Endothelial cell of umbilical vein (primary cell): ENCODE data around the gene INAVA. TPM values are rescaled to one million over a fixed set of nuclear protein-coding genes. Genes with fewer than 3 reads are reported as not detected.

Source experiments
- BruUV-seq: library from RNA; stranded (reverse); fragments of 400-500 nt; replicated peaks from 2 replicates; lab custom pipeline; 2021; lab: Mats Ljungman, UMichigan
- CTCF ChIA-PET: fragments of 300-600, 350-600 bp; sonication (Branson Sonifier 250); formaldehyde crosslinking; loops from one replicate; lab custom pipeline; 2021; ENCODE audit warnings: antibody characterized with exemption, inconsistent platforms; lab: Charles Lee
- POLR2A ChIA-PET: fragments of 300-600, 350-600 bp; sonication (Branson Sonifier 250); formaldehyde crosslinking; loops from one replicate; lab custom pipeline; 2021; ENCODE audit warnings: antibody characterized with exemption, inconsistent platforms; lab: Charles Lee
- DNase-seq: peaks from one replicate; pipeline ENCODE4 v3.0.0-alpha.2; 2011; ENCODE audit warnings: low read depth, low spot score
- FAIRE-seq: peaks from 2 replicates; lab custom pipeline; 2011; peaks lifted over from hg19 to GRCh38; lab: Jason Lieb, UNC
- H2AFZ ChIP-seq: 2 replicates; pipeline ENCODE4 v1.6.0; 2012; ENCODE audit warnings: low read depth, low read length, control low read depth, inconsistent platforms
- H3K27ac ChIP-seq: 2 replicates; pipeline ENCODE4 v1.5.1; 2011; ENCODE audit warnings: low read depth, mild to moderate bottlenecking, control low read depth, low read length, moderate library complexity; ENCODE audit not compliant: insufficient read depth
- H3K27me3 ChIP-seq, 2 experiments: 2 replicates each; pipeline versions ENCODE4 v1.6.0 to v1.6.1; 2011; ENCODE audit warnings: low read length in 2 of 2, mixed read lengths in 1 of 2; ENCODE audit not compliant: control insufficient read depth in 2 of 2, insufficient read depth in 2 of 2
- H3K36me3 ChIP-seq, 2 experiments: 2 replicates in 1 of 2; 3 replicates in 1 of 2; pipeline ENCODE4 v1.5.1; 2011; ENCODE audit warnings: low read length in 2 of 2, mild to moderate bottlenecking in 1 of 2, moderate library complexity in 1 of 2; ENCODE audit not compliant: control insufficient read depth in 2 of 2, insufficient read depth in 2 of 2; ENCODE audit errors: extremely low read depth in 1 of 2
- H3K4me1 ChIP-seq: 3 replicates; pipeline ENCODE4 v1.5.1; 2011; ENCODE audit warnings: mild to moderate bottlenecking, low read length; ENCODE audit not compliant: control insufficient read depth, insufficient read depth; ENCODE audit errors: extremely low read depth
- H3K4me2 ChIP-seq: 2 replicates; pipeline ENCODE4 v1.6.1; 2011; ENCODE audit warnings: low read length, control low read depth, mixed read lengths; ENCODE audit not compliant: insufficient read depth
- H3K4me3 ChIP-seq, 3 experiments: fragments of 200-600 bp in 1 of 3; sonication (generic), shearing (Covaris generic) in 1 of 3; replicated peaks in 1 of 3; 2 replicates each; pipeline ENCODE4 v1.5.1; 2011 to 2016; ENCODE audit warnings: control low read depth in 3 of 3, low read length in 3 of 3, mild to moderate bottlenecking in 2 of 3, inconsistent platforms in 1 of 3, low read depth in 1 of 3, moderate library complexity in 1 of 3; ENCODE audit not compliant: insufficient read depth in 1 of 3
- H3K79me2 ChIP-seq: 2 replicates; pipeline ENCODE4 v1.6.0; 2012; ENCODE audit warnings: low read length, inconsistent platforms; ENCODE audit not compliant: control insufficient read depth, insufficient read depth
- H3K9ac ChIP-seq: replicated peaks from 2 replicates; pipeline ENCODE3; 2011; ENCODE audit warnings: low read length, control low read depth; ENCODE audit not compliant: insufficient read depth; ENCODE audit errors: extremely low read depth
- H3K9me1 ChIP-seq: replicated peaks from 3 replicates; pipeline ENCODE4 v1.6.0; 2011; ENCODE audit warnings: mild to moderate bottlenecking, low read length; ENCODE audit not compliant: control insufficient read depth, insufficient read depth; ENCODE audit errors: extremely low read depth
- H3K9me3 ChIP-seq: replicated peaks from 2 replicates; pipeline ENCODE4 v1.5.1; 2012; ENCODE audit warnings: low read length, inconsistent platforms; ENCODE audit not compliant: control insufficient read depth, insufficient read depth
- H4K20me1 ChIP-seq: replicated peaks from 2 replicates; pipeline ENCODE3; 2011; ENCODE audit warnings: mild to moderate bottlenecking, low read length; ENCODE audit not compliant: control insufficient read depth, insufficient read depth; ENCODE audit errors: extremely low read depth
- CTCF ChIP-seq, 2 donors: IDR thresholded peaks; 1 replicate in 1 of 2; 2 replicates in 1 of 2; pipeline ENCODE4 v1.5.1; 2011; ENCODE audit warnings: low read length in 2 of 2, mild to moderate bottlenecking in 2 of 2, moderate library complexity in 2 of 2, control low read depth in 1 of 2, inconsistent platforms in 1 of 2, low read depth in 1 of 2; ENCODE audit not compliant: insufficient read depth in 1 of 2; ENCODE audit errors: extremely low read depth in 1 of 2
- EZH2 ChIP-seq: IDR thresholded peaks from 2 replicates; pipeline ENCODE4 v1.6.1; 2012; ENCODE audit warnings: borderline replicate concordance, low read depth, mild to moderate bottlenecking, moderate library complexity, low read length, inconsistent platforms; ENCODE audit not compliant: severe bottlenecking
- GATA2 ChIP-seq: IDR thresholded peaks from 2 replicates; pipeline ENCODE4 v1.7.0; 2011; ENCODE audit warnings: low read depth, mild to moderate bottlenecking, moderate library complexity, mixed read lengths, low read length; ENCODE audit not compliant: insufficient read length, insufficient read depth
- JUN ChIP-seq: IDR thresholded peaks from 2 replicates; pipeline ENCODE4 v1.6.1; 2011; ENCODE audit warnings: borderline replicate concordance, low read depth; ENCODE audit not compliant: insufficient read length, insufficient read depth
- MYC ChIP-seq: IDR thresholded peaks from one replicate; pipeline ENCODE4 v1.6.1; 2011; ENCODE audit warnings: mild to moderate bottlenecking, low read depth, low read length
- POLR2A ChIP-seq: IDR thresholded peaks from 2 replicates; pipeline ENCODE4 v1.6.1; 2012; ENCODE audit warnings: low read depth, mild to moderate bottlenecking, control low read depth, low read length
- POLR2AphosphoS5 ChIP-seq: IDR thresholded peaks from 2 replicates; pipeline ENCODE4 v1.6.1; 2012; ENCODE audit warnings: low read depth, mild to moderate bottlenecking, control low read depth, low read length, moderate library complexity; ENCODE audit not compliant: insufficient read depth
- dilution Hi-C: fragments of 300-500 bp; cut with MboI; formaldehyde crosslinking; loops from one replicate; pipeline ENCODE4 v1.15.0; 2019; ENCODE audit warnings: low sequenced_read_pairs; ENCODE audit not compliant: extremely low pct_ligation_motif_present
- intact Hi-C: fragments of 100-400 bp; cut with micrococcal nuclease; formaldehyde crosslinking; loops from one replicate; pipeline ENCODE4 v1.10.0; 2022
- polyA plus RNA-seq, 4 experiments: library from polyadenylated mRNA; depleted of rRNA in 3 of 4; stranded (reverse) in 3 of 4; unstranded in 1 of 4; fragments of >200 nt; gene quantifications; 2 replicates each; pipeline versions ENCODE4 v1.2.1 to v1.2.3, GENCODE V29; 2011 to 2012; ENCODE audit warnings: missing spikeins in 1 of 4
- total RNA-seq: library from RNA; stranded (reverse); gene quantifications from 2 replicates; pipeline ENCODE4 v1.2.3, GENCODE V29; 2021
- TF ChIP-seq, protein P1 (sequence below): IDR thresholded peaks from 2 replicates; pipeline ENCODE4 v1.6.1; 2011; ENCODE audit not compliant: insufficient read depth, insufficient read length

The INAVA gene
- total and polyA plus RNA-seq, 2 donors (not counting 3 experiments of a cell fraction or from before 2014, with no cell fraction given), result 0.42 TPM; not detected in 1

GRCh38 chr1:200908191-200908868 lies 13.6 kb downstream of the INAVA start:
- ChIA-PET CTCF (no interaction called here), POLR2A (no interaction called here)
- H3K27ac ChIP-seq, result no peak overlapping the region
- no peak overlapping the region for H3K4me3 ChIP-seq
- peaks cover 0 to 3% of the 10 kb centered on the region in 2 experiments for H3K27me3 ChIP-seq
- no peak overlapping the region for H2AFZ ChIP-seq
- H4K20me1 ChIP-seq, result no peaks in the 10 kb centered on the region
- H3K36me3 ChIP-seq, result no peaks in the 10 kb centered on the region
- dilution Hi-C loops, result no loop called here
- H3K4me1 ChIP-seq, result no peaks in the 10 kb centered on the region
- no peaks in the 10 kb centered on the region for H3K79me2 ChIP-seq
- intact Hi-C loops, result no loop called here
- no peak overlapping the region for H3K9ac ChIP-seq
- BruUV-seq, result no TSS peak
- H3K4me2 ChIP-seq, result no peak overlapping the region
- DNase-seq, result no peak
- TF ChIP-seq GATA2, result no peak
- no peak for TF ChIP-seq MYC
- TF ChIP-seq JUN, result no peak
- no peak for TF ChIP-seq POLR2AphosphoS5
- no peak for TF ChIP-seq EZH2
- TF ChIP-seq CTCF (IDR thresholded peaks at IDR 0.05; ENCODE audit: extremely low read depth in 1 of 2, insufficient read depth in 1 of 2, low read depth in 1 of 2, low read length in 2 of 2), result no peak
- no peak for TF ChIP-seq POLR2A
- TF ChIP-seq, protein P1, sequence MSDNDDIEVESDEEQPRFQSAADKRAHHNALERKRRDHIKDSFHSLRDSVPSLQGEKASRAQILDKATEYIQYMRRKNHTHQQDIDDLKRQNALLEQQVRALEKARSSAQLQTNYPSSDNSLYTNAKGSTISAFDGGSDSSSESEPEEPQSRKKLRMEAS, result no peak
- no peak for FAIRE-seq
- no peaks in the 10 kb centered on the region for H3K9me1 ChIP-seq
- H3K9me3 ChIP-seq, result no peaks in the 10 kb centered on the region
